HepG2 (cell line): ENCODE data around the gene BRD3. TPM values are rescaled to one million over a fixed set of nuclear protein-coding genes. Genes with fewer than 3 reads are reported as not detected.

Experiments
- ATAC-seq: fragments of 200-7000 bp; cut with Tn5 transposase; 3 replicates; pipeline ENCODE4 v1.9.1; 2020; ENCODE audit warnings: mild to moderate bottlenecking, moderate library complexity
- BruUV-seq: library from RNA; stranded (reverse); fragments of 400-500 nt; replicated peaks from 2 replicates; lab custom pipeline; 2021; lab: Mats Ljungman, UMichigan
- CTCF ChIA-PET: fragments of 300-600 bp; formaldehyde crosslinking; extraction: SDS; loops from one replicate; lab custom pipeline; 2021; ENCODE audit warnings: low total read pairs, inconsistent platforms, low intra/inter-chr PET ratio; lab: Yijun Ruan, JAX
- POLR2A ChIA-PET: fragments of 350-600 bp; sonication (Branson Sonifier 250); formaldehyde crosslinking; loops from one replicate; lab custom pipeline; 2020; ENCODE audit warnings: antibody characterized with exemption, inconsistent platforms; lab: Yijun Ruan, JAX
- DNase-seq: peaks from one replicate; pipeline ENCODE4 v3.0.0-alpha.2; 2015; ENCODE audit warnings: low spot score
- FAIRE-seq: peaks from 3 replicates; lab custom pipeline; 2011; peaks lifted over from hg19 to GRCh38; lab: Jason Lieb, UNC
- H2AFZ ChIP-seq: one replicate; pipeline ENCODE4 v1.6.1; 2011; ENCODE audit warnings: low read length, inconsistent platforms
- H3K27ac ChIP-seq: fragments of 300-600 bp; 3 replicates; pipeline ENCODE4 v1.8.0; 2011; ENCODE audit warnings: mixed run types, mild to moderate bottlenecking, mixed read lengths, low read length, inconsistent platforms; ENCODE audit not compliant: insufficient read depth; ENCODE audit errors: extremely low read length
- H3K27me3 ChIP-seq, 2 experiments: fragments of 200-600 bp in 1 of 2; 2 replicates in 1 of 2; 3 replicates in 1 of 2; pipeline versions ENCODE4 v1.6.0 to v1.8.0; 2011; ENCODE audit warnings: low read length in 2 of 2, mild to moderate bottlenecking in 2 of 2, moderate library complexity in 2 of 2, inconsistent platforms in 1 of 2; ENCODE audit not compliant: insufficient read depth in 2 of 2, control insufficient read depth in 1 of 2
- H3K36me3 ChIP-seq, 2 experiments: fragments of 200-600 bp in 1 of 2; replicated peaks in 1 of 2; 2 replicates in 1 of 2; 3 replicates in 1 of 2; pipeline versions ENCODE4 v1.5.1 to v1.8.0; 2011; ENCODE audit warnings: low read length in 2 of 2, inconsistent platforms in 1 of 2; ENCODE audit not compliant: insufficient read depth in 2 of 2, control insufficient read depth in 1 of 2
- H3K4me1 ChIP-seq: 2 replicates; pipeline ENCODE4 v1.5.1; 2012; ENCODE audit warnings: low read length, inconsistent platforms; ENCODE audit not compliant: insufficient read depth
- H3K4me2 ChIP-seq: 2 replicates; pipeline ENCODE4 v1.6.0; 2011; ENCODE audit warnings: low read depth, low read length, inconsistent platforms
- H3K4me3 ChIP-seq, 3 experiments: fragments of 200-600 bp in 1 of 3; sonication (generic), shearing (Covaris generic) in 1 of 3; replicated peaks in 1 of 3; 2 replicates each; pipeline ENCODE4 v1.5.1; 2011 to 2016; ENCODE audit warnings: low read length in 3 of 3, inconsistent platforms in 2 of 3, low read depth in 2 of 3, mild to moderate bottlenecking in 2 of 3, control low read depth in 1 of 3, mixed read lengths in 1 of 3; ENCODE audit not compliant: insufficient read depth in 1 of 3
- H3K79me2 ChIP-seq: one replicate; pipeline ENCODE4 v1.6.1; 2011; ENCODE audit warnings: low read length, inconsistent platforms; ENCODE audit not compliant: insufficient read depth
- H3K9ac ChIP-seq: 2 replicates; pipeline ENCODE4 v1.6.0; 2011; ENCODE audit warnings: mild to moderate bottlenecking, low read depth, low read length, inconsistent platforms; ENCODE audit not compliant: insufficient read depth
- H3K9me3 ChIP-seq: 2 replicates; pipeline ENCODE4 v1.5.1; 2012; ENCODE audit warnings: mild to moderate bottlenecking, low read length
- H4K20me1 ChIP-seq: 2 replicates; pipeline ENCODE4 v1.6.0; 2011; ENCODE audit warnings: inconsistent platforms, mild to moderate bottlenecking, low read length, moderate library complexity; ENCODE audit not compliant: insufficient read depth
- ELF1 ChIP-seq: sonication (generic); formaldehyde crosslinking; IDR thresholded peaks from 2 replicates; pipeline ENCODE4 v1.4.0; 2020; ENCODE audit warnings: missing genetic modification reagents
- FOXC1 ChIP-seq: sonication (generic); formaldehyde crosslinking; IDR thresholded peaks from 2 replicates; pipeline ENCODE4 v1.8.0; 2022; ENCODE audit warnings: mild to moderate bottlenecking, missing genetic modification reagents, borderline replicate concordance
- GZF1 ChIP-seq: sonication (generic); formaldehyde crosslinking; IDR thresholded peaks from 2 replicates; pipeline ENCODE4 v1.5.1; 2020; ENCODE audit warnings: mild to moderate bottlenecking, missing genetic modification reagents
- KAT8 ChIP-seq: IDR thresholded peaks from 2 replicates; pipeline ENCODE4 v1.6.1; 2016; ENCODE audit warnings: missing genetic modification reagents, missing compliant biosample characterization
- MEIS1 ChIP-seq: sonication (generic); formaldehyde crosslinking; IDR thresholded peaks from 2 replicates; pipeline ENCODE4 v1.9.0; 2021; ENCODE audit warnings: mild to moderate bottlenecking, missing genetic modification reagents, moderate library complexity, borderline replicate concordance
- NR2F1 ChIP-seq, 2 experiments: fragments of 450-650 bp in 1 of 2; formaldehyde crosslinking in 1 of 2; IDR thresholded peaks; 2 replicates each; pipeline versions ENCODE4 v1.5.0 to v1.6.1; 2016 to 2020; ENCODE audit warnings: mild to moderate bottlenecking in 1 of 2, missing compliant biosample characterization in 1 of 2, missing genetic modification reagents in 1 of 2, moderate library complexity in 1 of 2
- ZBTB21 ChIP-seq: sonication (generic); formaldehyde crosslinking; IDR thresholded peaks from 2 replicates; pipeline ENCODE4 v1.4.0; 2020; ENCODE audit warnings: missing genetic modification reagents
- ZBTB38 ChIP-seq: sonication (generic); formaldehyde crosslinking; IDR thresholded peaks from 2 replicates; pipeline ENCODE4 v1.5.1; 2020; ENCODE audit warnings: mild to moderate bottlenecking, missing genetic modification reagents
- WGBS: methylation state at CpG from one replicate; pipeline ENCODE4 v1.1.6; 2017; ENCODE audit warnings: low lambda C conversion rate; 5-methylcytosine and 5-hydroxymethylcytosine counted together
- in situ Hi-C: cut with HindIII; loops from 2 replicates; pipeline ENCODE4 v1.10.0; 2017; ENCODE audit warnings: low pct_unique_long_range_greater_than_20kb; ENCODE audit not compliant: extremely low pct_ligation_motif_present
- intact Hi-C: fragments of 100-400 bp; cut with micrococcal nuclease; formaldehyde crosslinking; loops from one replicate; pipeline ENCODE4 v1.10.0; 2022; ENCODE audit not compliant: unreplicated experiment
- polyA plus RNA-seq, 8 experiments: library from polyadenylated mRNA; depleted of rRNA in 3 of 8; stranded (reverse) in 7 of 8; unstranded in 1 of 8; fragments of >200 nt; fragmentation: Illumina TruSeq in 4 of 8; extraction: Trizol in 4 of 8; gene quantifications; 2 replicates each; pipeline versions ENCODE4 v1.2.1 to v1.2.3, GENCODE V29; 2011 to 2016; ENCODE audit warnings: low read depth in 4 of 8, missing spikeins in 1 of 8, mixed read lengths in 1 of 8; ENCODE audit not compliant: insufficient read depth in 1 of 8
- total RNA-seq, 5 experiments: library from RNA; depleted of rRNA; stranded (reverse); fragments of >200 nt; fragmentation: Illumina TruSeq; extraction: Trizol; gene quantifications; 2 replicates each; pipeline ENCODE4 v1.2.3, GENCODE V29; 2016; ENCODE audit warnings: low read depth in 1 of 5
- TF ChIP-seq, protein P1 (sequence below): sonication (generic); formaldehyde crosslinking; conservative IDR thresholded peaks from 2 replicates; pipeline ENCODE4 v1.4.0; 2020; ENCODE audit warnings: mild to moderate bottlenecking, missing genetic modification reagents, moderate library complexity
- TF ChIP-seq, protein P2 (sequence below): sonication (generic); formaldehyde crosslinking; IDR thresholded peaks from 2 replicates; pipeline ENCODE4 v1.4.0; 2020; ENCODE audit warnings: low read depth, mild to moderate bottlenecking, missing genetic modification reagents
- TF ChIP-seq, protein P3 (sequence below): sonication (generic); formaldehyde crosslinking; conservative IDR thresholded peaks from 2 replicates; pipeline ENCODE4 v1.8.0; 2022; ENCODE audit warnings: mild to moderate bottlenecking, moderate library complexity, missing genetic modification reagents
- TF ChIP-seq, protein P4 (sequence below): sonication (generic); formaldehyde crosslinking; IDR thresholded peaks from 2 replicates; pipeline ENCODE4 v1.5.0; 2020; ENCODE audit warnings: missing genetic modification reagents
- TF ChIP-seq, protein P5 (sequence below): sonication (generic); formaldehyde crosslinking; IDR thresholded peaks from 2 replicates; pipeline ENCODE4 v1.8.1; 2023; ENCODE audit warnings: missing genetic modification reagents, mild to moderate bottlenecking, borderline replicate concordance

The BRD3 gene
- total and polyA plus RNA-seq, 2 of the 13 experiments (the other 11 are each of a cell fraction or from before 2014, with no cell fraction given) = 5.9 to 12.9 TPM

DNA sequence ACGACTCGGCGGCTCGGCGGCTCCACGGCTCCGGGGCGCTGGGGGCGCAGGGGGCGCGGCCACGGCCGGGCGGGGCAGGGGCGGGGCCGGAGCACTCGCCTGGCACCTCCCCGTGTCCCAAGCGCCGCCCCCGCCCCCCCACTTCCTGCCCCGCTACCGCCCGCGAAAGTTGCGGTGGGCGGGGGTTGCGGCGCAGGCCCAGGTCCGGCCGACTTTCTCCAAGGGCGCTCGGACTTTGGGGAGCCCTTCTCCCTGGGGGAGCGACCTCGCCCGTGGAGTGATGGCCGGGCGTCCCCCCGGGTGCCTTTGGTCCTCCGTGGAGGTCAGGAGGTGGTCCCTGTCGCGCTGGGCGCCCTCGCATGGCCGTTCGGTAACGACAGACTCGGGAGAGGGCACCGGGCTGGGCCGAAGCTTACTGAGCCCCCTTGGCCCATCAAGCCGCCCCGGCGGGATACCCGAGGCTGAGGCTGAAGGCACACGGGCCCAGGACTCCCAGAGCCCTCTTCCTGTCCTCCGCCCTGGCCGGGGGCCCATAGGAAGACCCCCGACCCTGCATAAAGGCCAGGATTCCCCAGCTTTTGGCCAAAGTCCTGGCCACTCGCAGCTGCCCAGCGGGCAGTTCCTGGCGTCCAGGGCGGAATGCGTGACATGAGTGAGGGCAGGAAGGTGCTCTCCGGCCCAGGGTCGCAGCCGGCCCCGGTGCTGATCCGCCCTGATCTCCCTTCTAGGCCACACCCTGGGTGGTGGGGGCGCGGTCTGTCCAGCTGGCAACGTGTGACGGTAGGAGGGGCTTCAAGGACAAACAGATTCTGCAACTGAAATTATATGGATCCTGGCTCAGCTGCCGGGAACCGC is 74.8 kb downstream of the BRD3 start:
- H3K4me1 ChIP-seq = peaks cover 50% of the 10 kb centered on the region
- no peak overlapping the region for H2AFZ ChIP-seq
- H3K9ac ChIP-seq = peak overlapping the region; percentile 82
- WGBS = 4% methylated on average over 10 of the region's 74 CpGs
- FAIRE-seq (no peak), ATAC-seq (peak; percentile 55), DNase-seq (peak; percentile 77)
- H3K36me3 ChIP-seq = no peaks in the 10 kb centered on the region; a peak in 1 of 5 replicates
- peaks cover 38% of the 10 kb centered on the region for H3K79me2 ChIP-seq
- no peaks in the 10 kb centered on the region for H3K9me3 ChIP-seq
- H3K27ac ChIP-seq = peak overlapping the region; percentile 79
- BruUV-seq = TSS peak; percentile 61
- in situ Hi-C loops = loop anchor here (5.0 kb wide), 1 partner anchor 206 kb away; no protein-coding TSS in a partner anchor
- H3K4me2 ChIP-seq = peak overlapping the region; percentile 96
- peak overlapping the region; percentile 80 to 98 (median 97) for H3K4me3 ChIP-seq
- ChIA-PET CTCF (interaction anchor here (1.2 to 4.0 kb wide), 4 partner anchors 199 to 253 kb away, joined by 3 to 40 read pairs (median 18); no protein-coding TSS in a partner anchor), POLR2A (interaction anchor here (0.8 to 1.6 kb wide), 16 partner anchors 9 to 266 kb away, joined by 3 to 19 read pairs (median 4); partner anchors contain the start of genes BRD3OS and SARDH)
- peaks cover 26% of the 10 kb centered on the region; the same call in 1 of the 2 replicates for H4K20me1 ChIP-seq
- intact Hi-C loops = no loop called here
- H3K27me3 ChIP-seq = no peaks in the 10 kb centered on the region
- peak; percentile 62; the same call in 1 of the 2 replicates for TF ChIP-seq ZBTB38 (CRISPR knock-in tag)
- TF ChIP-seq NR2F1 (CRISPR knock-in tag; IDR thresholded peaks at IDR 0.05) = peak; percentile 27 to 43; a peak in 1 of 4 replicates
- TF ChIP-seq MEIS1 (CRISPR knock-in tag) = 0 out of 2 replicates have a peak, but pooled peaks have one; percentile 47
- TF ChIP-seq GZF1 (CRISPR knock-in tag) = 0 out of 2 replicates have a peak, but pooled peaks have one; percentile 27
- TF ChIP-seq, protein P1, sequence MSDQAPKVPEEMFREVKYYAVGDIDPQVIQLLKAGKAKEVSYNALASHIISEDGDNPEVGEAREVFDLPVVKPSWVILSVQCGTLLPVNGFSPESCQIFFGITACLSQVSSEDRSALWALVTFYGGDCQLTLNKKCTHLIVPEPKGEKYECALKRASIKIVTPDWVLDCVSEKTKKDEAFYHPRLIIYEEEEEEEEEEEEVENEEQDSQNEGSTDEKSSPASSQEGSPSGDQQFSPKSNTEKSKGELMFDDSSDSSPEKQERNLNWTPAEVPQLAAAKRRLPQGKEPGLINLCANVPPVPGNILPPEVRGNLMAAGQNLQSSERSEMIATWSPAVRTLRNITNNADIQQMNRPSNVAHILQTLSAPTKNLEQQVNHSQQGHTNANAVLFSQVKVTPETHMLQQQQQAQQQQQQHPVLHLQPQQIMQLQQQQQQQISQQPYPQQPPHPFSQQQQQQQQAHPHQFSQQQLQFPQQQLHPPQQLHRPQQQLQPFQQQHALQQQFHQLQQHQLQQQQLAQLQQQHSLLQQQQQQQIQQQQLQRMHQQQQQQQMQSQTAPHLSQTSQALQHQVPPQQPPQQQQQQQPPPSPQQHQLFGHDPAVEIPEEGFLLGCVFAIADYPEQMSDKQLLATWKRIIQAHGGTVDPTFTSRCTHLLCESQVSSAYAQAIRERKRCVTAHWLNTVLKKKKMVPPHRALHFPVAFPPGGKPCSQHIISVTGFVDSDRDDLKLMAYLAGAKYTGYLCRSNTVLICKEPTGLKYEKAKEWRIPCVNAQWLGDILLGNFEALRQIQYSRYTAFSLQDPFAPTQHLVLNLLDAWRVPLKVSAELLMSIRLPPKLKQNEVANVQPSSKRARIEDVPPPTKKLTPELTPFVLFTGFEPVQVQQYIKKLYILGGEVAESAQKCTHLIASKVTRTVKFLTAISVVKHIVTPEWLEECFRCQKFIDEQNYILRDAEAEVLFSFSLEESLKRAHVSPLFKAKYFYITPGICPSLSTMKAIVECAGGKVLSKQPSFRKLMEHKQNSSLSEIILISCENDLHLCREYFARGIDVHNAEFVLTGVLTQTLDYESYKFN = peak; percentile 35; the same call in 1 of the 2 replicates
- peak; percentile 88; the same call in 1 of the 2 replicates for TF ChIP-seq FOXC1
- no peak for TF ChIP-seq ZBTB21 (CRISPR knock-in tag)
- TF ChIP-seq, protein P2, sequence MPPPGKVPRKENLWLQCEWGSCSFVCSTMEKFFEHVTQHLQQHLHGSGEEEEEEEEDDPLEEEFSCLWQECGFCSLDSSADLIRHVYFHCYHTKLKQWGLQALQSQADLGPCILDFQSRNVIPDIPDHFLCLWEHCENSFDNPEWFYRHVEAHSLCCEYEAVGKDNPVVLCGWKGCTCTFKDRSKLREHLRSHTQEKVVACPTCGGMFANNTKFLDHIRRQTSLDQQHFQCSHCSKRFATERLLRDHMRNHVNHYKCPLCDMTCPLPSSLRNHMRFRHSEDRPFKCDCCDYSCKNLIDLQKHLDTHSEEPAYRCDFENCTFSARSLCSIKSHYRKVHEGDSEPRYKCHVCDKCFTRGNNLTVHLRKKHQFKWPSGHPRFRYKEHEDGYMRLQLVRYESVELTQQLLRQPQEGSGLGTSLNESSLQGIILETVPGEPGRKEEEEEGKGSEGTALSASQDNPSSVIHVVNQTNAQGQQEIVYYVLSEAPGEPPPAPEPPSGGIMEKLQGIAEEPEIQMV (CRISPR knock-in tag) = 0 out of 2 replicates have a peak, but pooled peaks have one; percentile 36
- TF ChIP-seq, protein P3, sequence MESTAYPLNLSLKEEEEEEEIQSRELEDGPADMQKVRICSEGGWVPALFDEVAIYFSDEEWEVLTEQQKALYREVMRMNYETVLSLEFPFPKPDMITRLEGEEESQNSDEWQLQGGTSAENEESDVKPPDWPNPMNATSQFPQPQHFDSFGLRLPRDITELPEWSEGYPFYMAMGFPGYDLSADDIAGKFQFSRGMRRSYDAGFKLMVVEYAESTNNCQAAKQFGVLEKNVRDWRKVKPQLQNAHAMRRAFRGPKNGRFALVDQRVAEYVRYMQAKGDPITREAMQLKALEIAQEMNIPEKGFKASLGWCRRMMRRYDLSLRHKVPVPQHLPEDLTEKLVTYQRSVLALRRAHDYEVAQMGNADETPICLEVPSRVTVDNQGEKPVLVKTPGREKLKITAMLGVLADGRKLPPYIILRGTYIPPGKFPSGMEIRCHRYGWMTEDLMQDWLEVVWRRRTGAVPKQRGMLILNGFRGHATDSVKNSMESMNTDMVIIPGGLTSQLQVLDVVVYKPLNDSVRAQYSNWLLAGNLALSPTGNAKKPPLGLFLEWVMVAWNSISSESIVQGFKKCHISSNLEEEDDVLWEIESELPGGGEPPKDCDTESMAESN (CRISPR knock-in tag) = no peak; the same call in 1 of the 2 replicates
- TF ChIP-seq, protein P4, sequence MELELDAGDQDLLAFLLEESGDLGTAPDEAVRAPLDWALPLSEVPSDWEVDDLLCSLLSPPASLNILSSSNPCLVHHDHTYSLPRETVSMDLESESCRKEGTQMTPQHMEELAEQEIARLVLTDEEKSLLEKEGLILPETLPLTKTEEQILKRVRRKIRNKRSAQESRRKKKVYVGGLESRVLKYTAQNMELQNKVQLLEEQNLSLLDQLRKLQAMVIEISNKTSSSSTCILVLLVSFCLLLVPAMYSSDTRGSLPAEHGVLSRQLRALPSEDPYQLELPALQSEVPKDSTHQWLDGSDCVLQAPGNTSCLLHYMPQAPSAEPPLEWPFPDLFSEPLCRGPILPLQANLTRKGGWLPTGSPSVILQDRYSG (CRISPR knock-in tag) = no peak
- TF ChIP-seq ELF1 (CRISPR knock-in tag) = peak; percentile 47
- peak; percentile 39; the same call in 1 of the 2 replicates for TF ChIP-seq KAT8 (CRISPR knock-in tag)
- TF ChIP-seq, protein P5, sequence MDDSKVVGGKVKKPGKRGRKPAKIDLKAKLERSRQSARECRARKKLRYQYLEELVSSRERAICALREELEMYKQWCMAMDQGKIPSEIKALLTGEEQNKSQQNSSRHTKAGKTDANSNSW (CRISPR knock-in tag) = peak; percentile 85; the same call in 1 of the 2 replicates
